B cell (primary cell): ENCODE results near the gene PPP2R3C. TPM values are rescaled to one million over a fixed set of nuclear protein-coding genes. Genes with fewer than 3 reads are reported as not detected.

Experiments used
- ATAC-seq: fragments of 200-7000 bp; cut with Tn5 transposase; one replicate; pipeline ENCODE4 v1.10.0; 2021; ENCODE audit warnings: low read depth, mild to moderate bottlenecking, moderate number of reproducible peaks, moderate library complexity
- CTCF ChIA-PET: fragments of 350-600 bp; sonication (Branson Sonifier 250); formaldehyde crosslinking; loops from one replicate; lab custom pipeline; 2021; ENCODE audit warnings: antibody characterized with exemption, inconsistent platforms; lab: Charles Lee
- POLR2A ChIA-PET: fragments of 350-600 bp; sonication (Branson Sonifier 250); formaldehyde crosslinking; loops from one replicate; lab custom pipeline; 2021; ENCODE audit warnings: antibody characterized with exemption; lab: Charles Lee
- DNase-seq: peaks from one replicate; pipeline ENCODE4 v3.0.0; 2013
- H2AFZ ChIP-seq: 2 replicates; pipeline ENCODE4 v1.6.1; 2012; ENCODE audit warnings: mild to moderate bottlenecking, low read depth, low read length; ENCODE audit not compliant: insufficient read depth, poor library complexity, severe bottlenecking
- H3K27ac ChIP-seq, 2 donors: 1 replicate in 1 of 2; 2 replicates in 1 of 2; pipeline ENCODE4 v1.5.1; 2012 to 2013; ENCODE audit warnings: low read length in 2 of 2, mild to moderate bottlenecking in 2 of 2, moderate library complexity in 1 of 2
- H3K27me3 ChIP-seq, 4 experiments: fragments of 200-600 bp in 1 of 4; sonication (generic) in 1 of 4; replicated peaks in 1 of 4; 1 replicate in 2 of 4; 2 replicates in 2 of 4; pipeline versions ENCODE4 v1.6.1 to v1.7.0; 2013 to 2016; ENCODE audit warnings: low read length in 3 of 4, mild to moderate bottlenecking in 2 of 4, mixed read lengths in 1 of 4, moderate library complexity in 1 of 4; ENCODE audit not compliant: insufficient read depth in 4 of 4, control insufficient read depth in 3 of 4; ENCODE audit errors: control extremely low read depth in 1 of 4
- H3K36me3 ChIP-seq, 2 experiments: replicated peaks in 1 of 2; 1 replicate in 1 of 2; 2 replicates in 1 of 2; pipeline versions ENCODE4 v1.6.1 to v1.7.1; 2013; ENCODE audit warnings: low read length in 1 of 2; ENCODE audit not compliant: insufficient read depth in 2 of 2, control insufficient read depth in 1 of 2; ENCODE audit errors: control extremely low read depth in 1 of 2, extremely low read depth in 1 of 2
- H3K4me1 ChIP-seq, 2 donors: fragments of 200-600 bp in 1 of 2; sonication (generic) in 1 of 2; 1 replicate in 1 of 2; 2 replicates in 1 of 2; pipeline versions ENCODE4 v1.5.1 to v1.6.1; 2013 to 2017; ENCODE audit warnings: low read length in 2 of 2; ENCODE audit not compliant: control insufficient read depth in 2 of 2, insufficient read depth in 2 of 2
- H3K4me2 ChIP-seq: replicated peaks from 2 replicates; pipeline ENCODE3; 2012; ENCODE audit warnings: mild to moderate bottlenecking, low read depth, low read length; ENCODE audit not compliant: poor library complexity, severe bottlenecking
- H3K4me3 ChIP-seq, 5 experiments: fragments of 200-600 bp in 1 of 5; sonication (generic) in 1 of 5; 1 replicate in 3 of 5; 2 replicates in 2 of 5; pipeline versions ENCODE4 v1.5.1 to v1.7.0; 2011 to 2016; ENCODE audit warnings: low read length in 4 of 5, mild to moderate bottlenecking in 4 of 5, low read depth in 2 of 5, control low read depth in 1 of 5, moderate library complexity in 1 of 5; ENCODE audit not compliant: insufficient read depth in 1 of 5; ENCODE audit errors: control extremely low read depth in 1 of 5, extremely low read depth in 1 of 5
- H3K79me2 ChIP-seq: fragments of 200-600 bp; sonication (generic); one replicate; pipeline ENCODE4 v1.6.0; 2016; ENCODE audit warnings: low read length; ENCODE audit not compliant: control insufficient read depth, insufficient read depth
- H3K9ac ChIP-seq: fragments of 200-600 bp; sonication (generic); 2 replicates; pipeline ENCODE4 v1.6.1; 2017; ENCODE audit warnings: mild to moderate bottlenecking, low read length, moderate library complexity
- H3K9me3 ChIP-seq, 3 donors: one replicate each; pipeline versions ENCODE4 v1.6.1 to v1.7.1; 2013; ENCODE audit warnings: low read length in 2 of 3; ENCODE audit not compliant: control insufficient read depth in 2 of 3, insufficient read depth in 1 of 3; ENCODE audit errors: control extremely low read depth in 1 of 3
- H4K20me1 ChIP-seq: 2 replicates; pipeline ENCODE4 v1.6.0; 2012; ENCODE audit warnings: mild to moderate bottlenecking, low read length; ENCODE audit not compliant: insufficient read depth, control insufficient read depth, poor library complexity, severe bottlenecking
- H3K27ac Mint-ChIP-seq: one replicate; pipeline ENCODE4 v1.8.0; 2021; ENCODE audit warnings: mixed read lengths
- H3K27me3 Mint-ChIP-seq: one replicate; pipeline ENCODE4 v1.8.0; 2021; ENCODE audit warnings: mixed read lengths
- H3K4me1 Mint-ChIP-seq: one replicate; pipeline ENCODE4 v1.8.0; 2021; ENCODE audit warnings: mixed read lengths
- H3K4me3 Mint-ChIP-seq: one replicate; pipeline ENCODE4 v1.8.0; 2021; ENCODE audit warnings: mixed read lengths
- H3K9me3 Mint-ChIP-seq: one replicate; pipeline ENCODE4 v1.8.0; 2022; ENCODE audit warnings: mixed read lengths; ENCODE audit not compliant: insufficient read depth
- CTCF ChIP-seq: fragments of 200-600 bp; IDR thresholded peaks from one replicate; pipeline ENCODE4 v1.8.0; 2022; ENCODE audit warnings: antibody characterized with exemption, mild to moderate bottlenecking
- EZH2 ChIP-seq: IDR thresholded peaks from 2 replicates; pipeline ENCODE4 v1.6.1; 2012; ENCODE audit warnings: borderline replicate concordance, low read depth, mild to moderate bottlenecking, moderate library complexity, low read length; ENCODE audit not compliant: insufficient read depth, poor library complexity, severe bottlenecking
- WGBS: methylation state at CpG from one replicate; pipeline ENCODE4 v1.1.5; 2013; ENCODE audit warnings: missing lambda C conversion rate; ENCODE audit not compliant: insufficient coverage; 5-methylcytosine and 5-hydroxymethylcytosine counted together
- intact Hi-C: fragments of 100-400 bp; cut with micrococcal nuclease; formaldehyde crosslinking; loops from one replicate; pipeline ENCODE4 v1.10.0; 2022
- polyA plus RNA-seq: library from polyadenylated mRNA; depleted of rRNA; stranded (reverse); fragments of >200 nt; gene quantifications from 2 replicates; pipeline ENCODE4 v1.2.3, GENCODE V29; 2012
- total RNA-seq, 2 donors: library from RNA; stranded (reverse); fragments of 120-200 nt in 1 of 2; gene quantifications; 1 replicate in 1 of 2; 2 replicates in 1 of 2; pipeline versions ENCODE4 v1.2.3 to v1.2.4, GENCODE V29; 2013 to 2022

The PPP2R3C gene
- total and polyA plus RNA-seq, 2 donors (not counting 1 experiment from before 2014, with no cell fraction given), result 13.5 to 40.8 TPM

GRCh38 chr14:35159742-35160409 is 38.1 kb upstream of the PPP2R3C start:
- no peaks in the 10 kb centered on the region for H3K9me3 ChIP-seq
- H3K79me2 ChIP-seq, result no peaks in the 10 kb centered on the region
- no peak overlapping the region for H3K4me2 ChIP-seq
- H3K4me1 ChIP-seq, result peaks cover 5 to 9% of the 10 kb centered on the region in 2 donors
- H4K20me1 ChIP-seq, result no peaks in the 10 kb centered on the region
- Mint-ChIP-seq H3K9me3 (no peaks in the 10 kb centered on the region), H3K27me3 (no peaks in the 10 kb centered on the region), H3K27ac (no peak overlapping the region), H3K4me3 (no peak overlapping the region), H3K4me1 (peaks cover 28% of the 10 kb centered on the region)
- H3K9ac ChIP-seq, result no peak overlapping the region
- H2AFZ ChIP-seq, result no peak overlapping the region
- intact Hi-C loops, result no loop called here
- peaks cover 4 to 15% of the 10 kb centered on the region in 2 experiments for H3K36me3 ChIP-seq
- ATAC-seq, result no peak
- CTCF ChIA-PET, result interaction anchor here (1.0 to 2.0 kb wide), 2 partner anchors 18 to 250 kb away, joined by 4 to 10 read pairs; no protein-coding TSS in a partner anchor
- no peak for TF ChIP-seq CTCF
- TF ChIP-seq EZH2, result no peak
- WGBS, result 84% methylated on average over 5 of the region's 6 CpGs
- H3K4me3 ChIP-seq, result no peak overlapping the region
- no peaks in the 10 kb centered on the region for H3K27me3 ChIP-seq
- no peak for DNase-seq
- POLR2A ChIA-PET, result no interaction called here
- no peak overlapping the region for H3K27ac ChIP-seq

GRCh38 chr14:35158951-35159653 is 37.3 kb upstream of the PPP2R3C start:
- Histone ChIP-seq H2AFZ (no peak overlapping the region), H3K4me2 (no peak overlapping the region), H3K4me1 (peaks cover 5 to 9% of the 10 kb centered on the region in 2 donors), H3K36me3 (peaks cover 4 to 13% of the 10 kb centered on the region in 2 experiments), H3K27ac (no peak overlapping the region), H3K9ac (no peak overlapping the region), H3K79me2 (no peaks in the 10 kb centered on the region), H3K9me3 (no peaks in the 10 kb centered on the region), H3K4me3 (no peak overlapping the region), H4K20me1 (no peaks in the 10 kb centered on the region), H3K27me3 (no peaks in the 10 kb centered on the region)
- ChIA-PET CTCF (interaction anchor here (1.0 to 2.0 kb wide), 3 partner anchors 15 to 251 kb away, joined by 4 to 10 read pairs (median 4); no protein-coding TSS in a partner anchor), POLR2A (no interaction called here)
- Mint-ChIP-seq H3K4me1 (peaks cover 30% of the 10 kb centered on the region), H3K9me3 (no peaks in the 10 kb centered on the region), H3K4me3 (no peak overlapping the region), H3K27me3 (no peaks in the 10 kb centered on the region), H3K27ac (no peak overlapping the region)
- ATAC-seq, result no peak
- TF ChIP-seq CTCF (no peak), EZH2 (no peak)
- DNase-seq, result no peak
- intact Hi-C loops, result no loop called here
- WGBS, result 98% methylated on average over 8 of the region's 8 CpGs
